IMR-90 (cell line): Measurements from ENCODE around the gene TOR4A.

Experiments used
- CHD1 ChIP-seq: IDR thresholded peaks from 2 replicates; pipeline ENCODE4 v1.6.1; 2012; ENCODE audit warnings: low read depth, low read length, improper control_type of control experiment
- CTCF ChIP-seq: conservative IDR thresholded peaks from 2 replicates; pipeline ENCODE4 v1.5.1; 2012; ENCODE audit warnings: mild to moderate bottlenecking, low read depth, low read length, improper control_type of control experiment
- POLR2A ChIP-seq: IDR thresholded peaks from 2 replicates; pipeline ENCODE4 v1.6.1; 2012; ENCODE audit warnings: mild to moderate bottlenecking, low read depth, low read length
- RAD21 ChIP-seq: IDR thresholded peaks from 2 replicates; pipeline ENCODE4 v1.6.1; 2012; ENCODE audit warnings: low read length, improper control_type of control experiment

GRCh38 chr9:137247135-137247915 is 30.2 kb upstream of the TOR4A start:
- no peak for TF ChIP-seq RAD21
- TF ChIP-seq CTCF: no peak
- TF ChIP-seq POLR2A: no peak
- no peak for TF ChIP-seq CHD1
